NOMO-1 (cell line): ENCODE data around the gene TEX2.

Experiments
- DNase-seq, 2 experiments: peaks; one replicate each; lab custom pipeline; 2025; ENCODE audit not compliant: unreplicated experiment in 2 of 2; lab: John Stamatoyannopoulos, UW

TEX2 gene

GRCh38 chr17:64148699-64149098 lies 114.4 kb downstream of the TEX2 start:
- DNase-seq = no peak

- no peak for DNase-seq
Measured at GRCh38 chr17:64148017-64148631, 114.9 kb downstream of the TEX2 start.

- no peak for DNase-seq
Measured at GRCh38 chr17:64147110-64148016, 115.7 kb downstream of the TEX2 start.

GRCh38 chr17:64146418-64147109 lies 116.5 kb downstream of the TEX2 start:
- no peak for DNase-seq

- DNase-seq = peak; percentile 95 to 99
Measured at GRCh38 chr17:64145751-64146417, 117.2 kb downstream of the TEX2 start.

- no peak for DNase-seq
Measured at GRCh38 chr17:64145375-64145750, 117.7 kb downstream of the TEX2 start.

GRCh38 chr17:64139542-64139941 lies 123.5 kb downstream of the TEX2 start:
- DNase-seq = no peak

GRCh38 chr17:64138441-64138840 lies 124.6 kb downstream of the TEX2 start:
- DNase-seq = no peak

- no peak for DNase-seq
Measured at GRCh38 chr17:64135000-64135399, 128.1 kb downstream of the TEX2 start.

GRCh38 chr17:64134216-64134970 lies 128.7 kb downstream of the TEX2 start:
- DNase-seq = no peak

- peak; percentile 59 to 78 for DNase-seq
Measured at GRCh38 chr17:64133546-64134215, 129.4 kb downstream of the TEX2 start.

- DNase-seq = no peak
Measured at GRCh38 chr17:64131606-64132270, 131.3 kb downstream of the TEX2 start.

GRCh38 chr17:64130559-64131001 lies 132.5 kb downstream of the TEX2 start:
- no peak for DNase-seq

- peak; percentile 85 to 88 for DNase-seq
Measured at GRCh38 chr17:64129765-64130558, 133.1 kb downstream of the TEX2 start, which contains the start of gene ERN1. Gene ERN1 (minus strand): TSS chr17:64130144. CDS start chr17:64130029, 115 bp downstream.

GRCh38 chr17:64129515-64129764 lies 133.6 kb downstream of the TEX2 start:
- no peak for DNase-seq

- DNase-seq = no peak
Measured at GRCh38 chr17:64128787-64129514, 134.1 kb downstream of the TEX2 start.

GRCh38 chr17:64126918-64127317 lies 136.1 kb downstream of the TEX2 start:
- DNase-seq = no peak

- no peak for DNase-seq
Measured at GRCh38 chr17:64125937-64126336, 137.1 kb downstream of the TEX2 start.
